Thoracic aorta (tissue), 2 donors: ENCODE measurements around the gene C11orf42. TPM values are rescaled to one million over a fixed set of nuclear protein-coding genes. Genes with fewer than 3 reads are reported as not detected.

ENCODE experiments used
- ATAC-seq: fragments of 150-250 bp; one replicate; pipeline ENCODE4 v1.8.0; 2017; ENCODE audit warnings: low read depth; ENCODE audit not compliant: insufficient number of reproducible peaks, low FRiP score
- DNase-seq: peaks from one replicate; pipeline ENCODE4 v3.0.0-alpha.2; 2020; ENCODE audit warnings: low spot score
- H3K27ac ChIP-seq, 2 donors: fragments of 200-600 bp; sonication (generic); 1 replicate in 1 of 2; 2 replicates in 1 of 2; pipeline ENCODE4 v1.5.1; 2016; ENCODE audit warnings: mild to moderate bottlenecking in 2 of 2, moderate library complexity in 2 of 2
- H3K27me3 ChIP-seq: fragments of 200-600 bp; sonication (generic); replicated peaks from 2 replicates; pipeline ENCODE4 v1.6.0; 2016; ENCODE audit warnings: mild to moderate bottlenecking; ENCODE audit not compliant: insufficient read depth
- H3K36me3 ChIP-seq: fragments of 200-600 bp; sonication (generic); one replicate; pipeline ENCODE4 v1.5.1; 2016
- H3K4me1 ChIP-seq, 2 donors: fragments of 200-600 bp; sonication (generic); 1 replicate in 1 of 2; 2 replicates in 1 of 2; pipeline versions ENCODE4 v1.5.1 to v1.6.0; 2016; ENCODE audit warnings: low read depth in 2 of 2, mild to moderate bottlenecking in 1 of 2; ENCODE audit not compliant: control insufficient read depth in 1 of 2
- H3K4me3 ChIP-seq: fragments of 200-600 bp; sonication (generic); 2 replicates; pipeline ENCODE4 v1.5.1; 2016; ENCODE audit warnings: mild to moderate bottlenecking
- H3K9me3 ChIP-seq: fragments of 200-600 bp; sonication (generic); 2 replicates; pipeline ENCODE4 v1.5.1; 2016
- CTCF ChIP-seq: fragments of 200-600 bp; sonication (generic); IDR thresholded peaks from one replicate; pipeline ENCODE4 v1.5.1; 2019; ENCODE audit warnings: antibody characterized with exemption
- total RNA-seq, 2 donors: library from RNA; depleted of rRNA; stranded (reverse); fragments of >200 nt; gene quantifications; one replicate each; pipeline versions ENCODE4 v1.1.0 to v1.2.3, GENCODE V29; 2016

C11orf42 gene, protein sequence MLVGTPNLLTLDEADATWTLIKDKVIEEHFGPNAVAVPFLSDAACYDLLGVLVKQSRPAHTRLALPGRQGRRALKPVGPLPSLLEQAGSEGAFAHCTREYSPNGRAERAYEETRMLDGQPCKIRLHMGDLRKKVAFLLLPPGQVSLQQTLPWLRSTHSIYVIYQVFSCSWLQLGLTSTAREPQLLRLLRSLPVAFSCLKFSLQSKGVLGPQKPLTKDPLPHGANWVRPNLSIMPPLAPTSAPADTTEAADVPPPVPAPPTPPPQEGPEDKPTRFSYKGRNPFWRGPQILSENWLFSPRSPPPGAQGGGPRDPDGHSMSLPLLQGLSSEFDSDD
- not detected for total RNA-seq

DNA sequence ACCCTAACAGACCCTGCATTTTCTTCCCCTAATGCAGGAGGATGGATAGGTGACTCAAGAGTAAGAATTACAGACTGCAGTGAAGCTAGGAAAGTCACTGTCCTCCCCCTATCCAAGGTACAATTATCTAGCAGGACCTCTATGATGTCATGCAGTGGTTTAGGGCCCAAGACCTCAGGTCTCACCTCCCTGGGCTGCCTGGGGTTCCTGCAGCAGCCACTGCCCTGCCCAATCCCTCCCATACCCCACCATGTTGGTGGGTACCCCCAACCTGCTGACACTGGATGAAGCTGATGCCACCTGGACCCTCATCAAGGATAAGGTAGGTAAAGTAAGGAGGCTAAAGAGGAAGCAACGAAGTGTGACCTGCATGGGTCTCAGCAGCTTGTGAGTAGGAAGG, at the start of gene C11orf42:
Gene C11orf42 (plus strand): TSS at position 192 of the 400 bp plus-strand sequence. CDS start 59 bp downstream, at position 251.
- ATAC-seq, result no peak
- H3K36me3 ChIP-seq, result peaks cover 9% of the 10 kb centered on the region
- H3K27me3 ChIP-seq, result no peaks in the 10 kb centered on the region
- no peaks in the 10 kb centered on the region for H3K4me1 ChIP-seq
- H3K4me3 ChIP-seq, result no peak within 1 kb of the TSS
- TF ChIP-seq CTCF, result no peak
- no peak within 1 kb of the TSS for H3K27ac ChIP-seq
- no peaks in the 10 kb centered on the region for H3K9me3 ChIP-seq
- DNase-seq, result no peak

DNA sequence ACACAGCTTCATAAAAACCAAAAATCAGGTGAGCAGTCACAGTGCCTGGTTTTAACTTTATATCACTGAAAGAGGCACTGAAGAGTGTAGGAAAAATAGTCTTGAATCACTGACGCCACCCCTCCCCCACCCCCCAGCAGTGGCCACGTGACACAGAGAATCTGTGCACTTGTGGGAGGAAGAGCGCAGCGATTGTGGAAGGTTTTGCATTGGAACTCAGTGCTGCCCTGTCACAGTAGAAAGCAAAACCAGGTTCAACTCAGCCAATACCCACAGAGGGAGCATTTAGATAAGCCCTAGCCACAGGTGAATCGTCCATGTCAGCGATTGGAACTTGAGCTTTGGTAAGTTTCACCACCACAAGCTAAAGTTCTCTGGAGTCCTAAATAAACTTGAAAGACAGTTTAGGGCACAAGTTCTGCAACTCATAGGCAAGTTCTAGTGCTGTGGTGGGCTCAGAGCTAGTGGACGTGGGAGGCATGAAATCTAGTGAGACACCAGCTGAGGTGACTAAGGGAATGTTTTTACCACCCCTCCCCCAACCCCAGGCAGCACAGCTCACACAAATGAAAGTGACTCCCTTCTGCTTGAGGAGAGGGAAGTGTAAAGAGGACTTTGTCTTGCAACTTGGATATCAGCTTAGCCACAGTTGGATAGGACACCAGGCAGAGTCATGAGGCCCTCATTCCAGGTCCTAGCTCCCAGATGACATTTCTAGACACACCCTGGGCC, 48.6 kb upstream of the C11orf42 start:
- no peaks in the 10 kb centered on the region for H3K36me3 ChIP-seq
- no peak overlapping the region for H3K27ac ChIP-seq
- H3K4me1 ChIP-seq, result no peaks in the 10 kb centered on the region
- TF ChIP-seq CTCF, result no peak
- ATAC-seq (no peak), DNase-seq (no peak)
- H3K27me3 ChIP-seq, result no peaks in the 10 kb centered on the region
- H3K9me3 ChIP-seq, result no peaks in the 10 kb centered on the region
- H3K4me3 ChIP-seq, result no peak overlapping the region

DNA sequence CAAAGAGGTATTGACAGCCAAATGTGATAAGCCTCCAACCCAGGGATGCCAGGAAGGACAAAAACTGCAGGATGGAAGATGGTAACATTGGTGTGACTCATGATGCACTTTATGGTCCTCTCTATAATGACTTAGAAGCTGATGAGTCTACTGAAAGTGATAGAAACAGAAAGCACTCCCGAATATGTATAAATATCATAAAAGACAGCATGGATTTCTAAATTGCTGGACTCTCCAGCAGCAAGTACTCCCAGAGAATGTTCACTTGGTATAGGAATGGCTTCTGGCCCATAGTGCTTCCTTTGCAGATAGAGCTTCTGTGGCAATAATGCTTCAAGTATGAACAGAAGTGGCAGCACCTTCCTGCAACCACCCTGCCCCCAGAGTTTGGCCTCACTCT, 35.1 kb upstream of the C11orf42 start, which contains the start of gene OR52B2:
Gene OR52B2 (minus strand): TSS at position 101 of the 400 bp plus-strand sequence. CDS start 0 bp downstream, at position 101.
- Histone ChIP-seq H3K27ac (no peak within 1 kb of the TSS), H3K36me3 (no peaks in the 10 kb centered on the region), H3K9me3 (no peaks in the 10 kb centered on the region), H3K4me1 (no peaks in the 10 kb centered on the region), H3K27me3 (no peaks in the 10 kb centered on the region), H3K4me3 (no peak within 1 kb of the TSS)
- TF ChIP-seq CTCF, result no peak
- no peak for DNase-seq
- no peak for ATAC-seq

DNA sequence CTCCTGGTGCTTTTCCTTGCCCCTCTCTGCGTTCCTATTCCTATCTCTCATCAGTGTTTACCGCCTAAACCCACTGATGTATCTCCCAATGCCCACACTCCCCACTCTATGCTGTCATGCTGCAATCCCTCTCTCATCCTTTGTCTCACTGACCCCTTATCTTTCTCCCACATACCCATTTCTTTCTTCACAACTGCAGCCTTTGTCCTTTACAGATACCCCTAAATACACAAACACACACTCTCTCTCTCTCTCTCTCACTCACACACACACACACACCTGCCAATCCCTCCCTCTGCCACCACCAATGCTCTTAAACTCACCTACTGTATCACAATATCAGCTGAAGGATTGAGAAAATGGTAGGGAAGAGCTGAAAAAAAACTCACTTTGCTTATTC, 29.9 kb upstream of the C11orf42 start:
- Histone ChIP-seq H3K27ac (no peak overlapping the region), H3K9me3 (no peaks in the 10 kb centered on the region), H3K4me3 (no peak overlapping the region), H3K27me3 (no peaks in the 10 kb centered on the region), H3K4me1 (no peaks in the 10 kb centered on the region), H3K36me3 (no peaks in the 10 kb centered on the region)
- ATAC-seq, result no peak
- DNase-seq, result no peak
- no peak for TF ChIP-seq CTCF

DNA sequence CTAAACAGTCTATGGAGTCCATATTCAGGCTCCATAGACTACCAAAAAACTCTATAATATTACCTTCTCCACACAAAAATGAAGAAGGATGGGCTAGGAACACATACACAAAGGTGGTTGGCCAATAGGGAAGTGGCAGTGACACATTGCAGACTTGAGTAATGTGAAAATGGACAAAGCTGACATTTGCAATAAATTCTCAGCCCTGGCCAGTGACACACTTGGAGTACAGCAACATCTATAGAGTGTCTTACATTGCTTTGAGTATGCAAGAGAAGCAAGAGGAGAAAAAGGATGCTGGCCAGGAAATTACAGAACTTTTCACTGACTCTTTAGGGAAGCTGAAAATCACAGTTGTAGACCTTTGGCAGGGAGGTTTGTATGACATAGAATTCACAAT, 13.6 kb upstream of the C11orf42 start:
- Histone ChIP-seq H3K4me1 (no peaks in the 10 kb centered on the region), H3K4me3 (no peak overlapping the region), H3K27ac (no peak overlapping the region), H3K36me3 (no peaks in the 10 kb centered on the region), H3K9me3 (no peaks in the 10 kb centered on the region), H3K27me3 (no peaks in the 10 kb centered on the region)
- no peak for TF ChIP-seq CTCF
- DNase-seq, result no peak
- ATAC-seq, result no peak
